Kidney (tissue), 14 donors: ENCODE measurements around the gene BHMT. TPM values are rescaled to one million over a fixed set of nuclear protein-coding genes. Genes with fewer than 3 reads are reported as not detected.

ENCODE experiments used
- DNase-seq, 5 donors: peaks; one replicate each; pipeline ENCODE4 v3.0.0-alpha.2; 2013 to 2020
- FAIRE-seq: peaks from 2 replicates; lab custom pipeline; 2012; peaks lifted over from hg19 to GRCh38; lab: Jason Lieb, UNC
- H3K27ac ChIP-seq, 2 donors: one replicate each; pipeline ENCODE4 v1.7.0; 2013; ENCODE audit warnings: low read depth in 2 of 2, low read length in 2 of 2, inconsistent platforms in 1 of 2
- H3K27me3 ChIP-seq: one replicate; pipeline ENCODE4 v1.7.1; 2013; ENCODE audit warnings: low read length, inconsistent platforms; ENCODE audit not compliant: control insufficient read depth, insufficient read depth
- H3K36me3 ChIP-seq, 3 donors: one replicate each; pipeline versions ENCODE4 v1.7.0 to v1.7.1; 2013; ENCODE audit warnings: low read length in 3 of 3, control low read depth in 1 of 3, inconsistent platforms in 1 of 3; ENCODE audit not compliant: insufficient read depth in 3 of 3, control insufficient read depth in 2 of 3
- H3K4me1 ChIP-seq, 3 donors: one replicate each; pipeline versions ENCODE4 v1.7.0 to v1.7.1; 2013; ENCODE audit warnings: low read length in 3 of 3, inconsistent platforms in 1 of 3, low read depth in 1 of 3; ENCODE audit not compliant: control insufficient read depth in 2 of 3, insufficient read depth in 2 of 3
- H3K4me3 ChIP-seq, 3 donors: one replicate each; pipeline versions ENCODE4 v1.7.0 to v1.8.1; 2013; ENCODE audit warnings: low read length in 3 of 3, control low read depth in 1 of 3, inconsistent platforms in 1 of 3
- H3K9ac ChIP-seq, 3 donors: one replicate each; pipeline versions ENCODE4 v1.7.0 to v1.7.1; 2013; ENCODE audit warnings: low read length in 3 of 3, control low read depth in 1 of 3, inconsistent platforms in 1 of 3
- H3K9me3 ChIP-seq, 3 donors: one replicate each; pipeline versions ENCODE4 v1.7.0 to v1.7.1; 2013; ENCODE audit warnings: low read length in 3 of 3, control low read depth in 1 of 3, inconsistent platforms in 1 of 3; ENCODE audit not compliant: control insufficient read depth in 2 of 3, insufficient read depth in 1 of 3
- CTCF ChIP-seq: IDR thresholded peaks from 3 replicates; pipeline ENCODE4 v1.5.1; 2012; ENCODE audit warnings: mild to moderate bottlenecking, moderate library complexity, borderline replicate concordance; ENCODE audit not compliant: insufficient read depth; ENCODE audit errors: extremely low read depth
- intact Hi-C: fragments of 100-400 bp; cut with DNase I; formaldehyde crosslinking; loops from one replicate; pipeline ENCODE4 v1.11.1; 2022
- polyA plus RNA-seq: library from polyadenylated mRNA; stranded (reverse); fragments of 350-450 nt; fragmentation: Illumina TruSeq; extraction: RNeasy Lipid Tissue Mini Kit (QIAGEN cat#74804); gene quantifications from one replicate; pipeline ENCODE4 v1.2.3, GENCODE V29; 2014; ENCODE audit warnings: low read depth, low replicate concordance; ENCODE audit not compliant: insufficient read depth
- total RNA-seq: library from RNA; stranded (reverse); fragmentation: NEBNext Ultra II Directional; extraction: Animal tissue kit (Norgen Biotek cat#: 25700); gene quantifications from one replicate; pipeline ENCODE4 v1.2.1, GENCODE V29; 2021
- donor health status: control.
- donor health status: control.
- donor health status: control.
- donor health status: control.
- donor health status: control.
- donor health status: DM: yes; HTN: yes; CAD: no.
- donor health status: Normal renal cell carcinoma (clear cell type).

The BHMT gene
- total and polyA plus RNA-seq, 2 donors from 2014 or later = 30.7 to 270 TPM

GRCh38 chr5:79119486-79119885, 7.9 kb downstream of the BHMT start:
- H3K27me3 ChIP-seq = no peaks in the 10 kb centered on the region
- no peak for TF ChIP-seq CTCF
- intact Hi-C loops = no loop called here
- peak; percentile 61 for FAIRE-seq
- no peak for DNase-seq
- H3K9me3 ChIP-seq = no peaks in the 10 kb centered on the region
- H3K36me3 ChIP-seq = peaks cover 0 to 19% (median 2%) of the 10 kb centered on the region in 3 donors
- H3K9ac ChIP-seq = no peak overlapping the region
- no peak overlapping the region for H3K4me3 ChIP-seq
- no peak overlapping the region for H3K27ac ChIP-seq
- H3K4me1 ChIP-seq = peaks cover 0 to 5% (median 0%) of the 10 kb centered on the region in 3 donors

DNA sequence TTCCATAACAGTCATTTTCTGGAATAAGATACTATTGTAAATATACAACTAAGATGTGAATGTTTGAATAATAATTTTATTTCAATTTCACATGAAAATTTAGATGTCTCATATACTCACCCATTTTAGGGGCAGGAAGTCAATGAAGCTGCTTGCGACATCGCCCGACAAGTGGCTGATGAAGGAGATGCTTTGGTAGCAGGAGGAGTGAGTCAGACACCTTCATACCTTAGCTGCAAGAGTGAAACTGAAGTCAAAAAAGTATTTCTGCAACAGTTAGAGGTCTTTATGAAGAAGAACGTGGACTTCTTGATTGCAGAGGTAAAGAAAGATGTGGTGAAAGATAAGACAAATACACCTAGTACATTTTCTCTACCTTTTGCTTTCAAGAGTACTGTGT, 8.6 kb downstream of the BHMT start:
- no peaks in the 10 kb centered on the region for H3K27me3 ChIP-seq
- no peak for FAIRE-seq
- H3K4me3 ChIP-seq = no peak overlapping the region
- H3K9me3 ChIP-seq = no peaks in the 10 kb centered on the region
- intact Hi-C loops = no loop called here
- peaks cover 0 to 5% (median 0%) of the 10 kb centered on the region in 3 donors for H3K4me1 ChIP-seq
- no peak overlapping the region for H3K9ac ChIP-seq
- TF ChIP-seq CTCF = no peak
- H3K36me3 ChIP-seq = peaks cover 0 to 19% (median 2%) of the 10 kb centered on the region in 3 donors
- no peak overlapping the region for H3K27ac ChIP-seq
- no peak for DNase-seq

DNA sequence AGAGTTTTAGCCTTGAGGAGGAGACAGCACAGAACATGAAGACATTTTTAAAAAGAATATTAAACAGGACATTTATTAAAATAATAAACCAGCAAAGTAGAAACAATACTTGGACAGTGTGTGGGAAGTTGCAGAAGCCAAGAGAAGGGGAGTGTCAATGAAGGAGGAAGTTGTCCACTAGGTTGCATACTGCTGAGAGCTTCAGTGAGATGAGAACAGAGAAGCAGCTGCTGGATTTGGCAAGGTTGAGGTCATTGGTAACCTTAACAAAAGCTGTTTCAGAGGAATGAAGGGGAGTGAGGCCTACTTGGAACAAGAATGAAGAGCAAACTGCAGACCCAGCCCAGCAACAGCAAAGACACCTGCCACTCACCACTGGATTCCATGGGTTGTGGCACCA, 11.4 kb downstream of the BHMT start:
- Histone ChIP-seq H3K36me3 (peaks cover 0 to 35% (median 5%) of the 10 kb centered on the region in 3 donors), H3K4me3 (no peak overlapping the region), H3K9ac (no peak overlapping the region), H3K27me3 (no peaks in the 10 kb centered on the region), H3K27ac (no peak overlapping the region), H3K9me3 (no peaks in the 10 kb centered on the region), H3K4me1 (peaks cover 0 to 5% (median 0%) of the 10 kb centered on the region in 3 donors)
- TF ChIP-seq CTCF = no peak
- no peak for FAIRE-seq
- intact Hi-C loops = no loop called here
- no peak for DNase-seq

DNA sequence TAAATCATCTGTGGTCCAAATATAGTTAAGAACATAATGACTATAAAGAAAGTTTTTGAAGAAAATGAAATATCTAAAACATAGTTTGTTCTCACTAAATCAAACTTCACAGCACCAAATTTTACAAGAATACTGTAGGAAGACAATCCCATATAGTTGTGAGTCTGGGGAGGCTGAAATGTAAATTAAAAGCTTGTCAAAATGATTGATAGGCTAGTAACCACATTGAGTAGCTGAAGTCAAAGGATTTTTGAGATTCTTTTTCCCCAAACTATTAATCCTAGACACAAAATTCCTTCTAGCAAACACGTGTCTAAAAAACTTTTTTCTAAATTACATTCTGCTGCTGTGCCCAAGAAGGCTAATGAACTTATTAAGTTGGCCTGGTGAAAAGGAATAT, 13.0 kb downstream of the BHMT start:
- Histone ChIP-seq H3K9ac (no peak overlapping the region), H3K27me3 (peaks cover 2% of the 10 kb centered on the region), H3K36me3 (peaks cover 0 to 35% (median 5%) of the 10 kb centered on the region in 3 donors), H3K4me3 (no peak overlapping the region), H3K9me3 (no peaks in the 10 kb centered on the region), H3K4me1 (no peaks in the 10 kb centered on the region), H3K27ac (no peak overlapping the region)
- DNase-seq (no peak), FAIRE-seq (no peak)
- TF ChIP-seq CTCF = no peak
- intact Hi-C loops = loop anchor here (5.0 kb wide), 1 partner anchor 102 kb away; no protein-coding TSS in a partner anchor
